ENCODE data around the gene TLE7. TPM values are rescaled to one million over a fixed set of nuclear protein-coding genes. Genes with fewer than 3 reads are reported as not detected.

TLE7 gene
- total and polyA plus RNA-seq, 2 of the 8 experiments (the other 6 are each of a cell fraction or from before 2014, with no cell fraction given): 0.03 TPM; not detected in 1

GRCh38 chr16:71425746-71426068, 16.1 kb downstream of the TLE7 start:
- H2BK15ac ChIP-seq (ENCODE audit: low read length): no peak overlapping the region; the same call in 1 of the 2 replicates
- H3K56ac ChIP-seq (replicated peaks; ENCODE audit: insufficient read length, low read depth, low read length): peak overlapping the region; percentile 63
- H3K4me1 ChIP-seq (replicated peaks in 1 of 4; ENCODE audit: control insufficient read depth in 3 of 4, insufficient read depth in 4 of 4, low read length in 3 of 4): peaks cover 0 to 5% (median 3%) of the 10 kb centered on the region in 4 experiments; a peak in 5 of 7 replicates
- DNase-seq (ENCODE audit: low read depth in 1 of 2, low spot score in 2 of 2) (no peak), FAIRE-seq (no peak)
- ChIA-PET POLR2A (ENCODE audit: partially characterized antibody) (interaction anchor here (0.6 to 1.5 kb wide), 5 partner anchors 9 to 176 kb away, joined by 3 to 4 read pairs (median 3); partner anchors contain the start of gene CHST4), CTCF (ENCODE audit: partially characterized antibody) (interaction anchor here (0.5 to 7.8 kb wide), 5 partner anchors 11 to 185 kb away, joined by 3 to 99 read pairs (median 5); no protein-coding TSS in a partner anchor)
- H2BK12ac ChIP-seq (ENCODE audit: low read depth, low read length): peak overlapping the region; percentile 75; the same call in 1 of the 2 replicates
- no peak overlapping the region for H2AK5ac ChIP-seq (ENCODE audit: low read depth, low read length)
- no peak overlapping the region for H2BK120ac ChIP-seq (replicated peaks; ENCODE audit: low read depth, low read length)
- no peaks in the 10 kb centered on the region for H3K79me2 ChIP-seq (ENCODE audit: control insufficient read depth in 1 of 2, insufficient read depth in 2 of 2, low read length in 2 of 2)
- H3K23ac ChIP-seq (ENCODE audit: insufficient read length): no peak overlapping the region
- peaks cover 5% of the 10 kb centered on the region; the same call in 1 of the 2 replicates for H3K23me2 ChIP-seq (ENCODE audit: low read depth, low read length)
- peak overlapping the region; percentile 82 for H3K4me2 ChIP-seq (ENCODE audit: insufficient read depth in 1 of 2, low read depth in 2 of 2, low read length in 2 of 2)
- H4K5ac ChIP-seq (ENCODE audit: insufficient read length, low read depth, low read length): peak overlapping the region; percentile 47
- H3K79me1 ChIP-seq (ENCODE audit: low read depth, low read length): no peaks in the 10 kb centered on the region
- peaks cover 0 to 13% (median 5%) of the 10 kb centered on the region in 4 experiments; a peak in 4 of 7 replicates for H3K27me3 ChIP-seq (replicated peaks in 1 of 4; ENCODE audit: control insufficient read depth in 3 of 4, extremely low read depth in 1 of 4, insufficient read depth in 3 of 4, low read length in 3 of 4)
- no peaks in the 10 kb centered on the region; a peak in 2 of 8 replicates for H3K36me3 ChIP-seq (ENCODE audit: control insufficient read depth in 2 of 4, insufficient read depth in 4 of 4, low read length in 3 of 4)
- H3K9ac ChIP-seq (replicated peaks in 1 of 4; ENCODE audit: extremely low read depth in 1 of 4, low read depth in 3 of 4, low read length in 3 of 4): peak overlapping the region in 2 of 4 experiments; percentile 38 to 44; a peak in 3 of 7 replicates
- peak overlapping the region; percentile 67; the same call in 1 of the 2 replicates for H2AFZ ChIP-seq (ENCODE audit: low read length)
- no peak overlapping the region for H2BK20ac ChIP-seq (ENCODE audit: low read length)
- 2% methylated on average over 7 of the region's 18 CpGs; no CpG with 5 or more reads in 1 of the 2 experiments for WGBS, 2 experiments (ENCODE audit: extremely low coverage in 1 of 2, insufficient coverage in 1 of 2, insufficient read length in 1 of 2, insufficient replicate concordance in 2 of 2, low coverage in 1 of 2, low lambda C conversion rate in 2 of 2, missing lambda C conversion rate in 1 of 2)
- H3K4ac ChIP-seq (replicated peaks; ENCODE audit: insufficient read length, low read depth, low read length): peak overlapping the region; percentile 59
- H3K27ac ChIP-seq (ENCODE audit: low read depth, low read length): no peak overlapping the region
- peak; percentile 87 for TF ChIP-seq E2F6 (IDR thresholded peaks at IDR 0.05)
- TF ChIP-seq FOSL1 (IDR thresholded peaks at IDR 0.05; ENCODE audit: insufficient read depth, low read depth, low read length): no peak
- TF ChIP-seq MAX (IDR thresholded peaks at IDR 0.05): peak; percentile 30; the same call in 1 of the 2 replicates
- peaks cover 0 to 3% of the 10 kb centered on the region in 2 experiments for H4K20me1 ChIP-seq (replicated peaks in 1 of 2; ENCODE audit: control insufficient read depth in 1 of 2, insufficient read depth in 2 of 2, low read length in 2 of 2)
- no peaks in the 10 kb centered on the region for H3K9me3 ChIP-seq (ENCODE audit: insufficient read depth in 2 of 2, low read depth in 1 of 2, low read length in 1 of 2)
- H4K91ac ChIP-seq (replicated peaks; ENCODE audit: insufficient read length, low read length): peak overlapping the region; percentile 82
- peak overlapping the region; percentile 87 for H3K18ac ChIP-seq (ENCODE audit: extremely low read depth, low read length)
- H3K14ac ChIP-seq (ENCODE audit: insufficient read length): no peak overlapping the region
- peak overlapping the region; percentile 63 to 83 (median 74) for H3K4me3 ChIP-seq (ENCODE audit: extremely low read depth in 1 of 4, insufficient read depth in 2 of 4, low read depth in 3 of 4, low read length in 4 of 4)
- peak overlapping the region; percentile 66; the same call in 1 of the 2 replicates for H2BK5ac ChIP-seq (ENCODE audit: low read depth, low read length)
- peak overlapping the region; percentile 82; the same call in 1 of the 2 replicates for H4K8ac ChIP-seq (ENCODE audit: extremely low read depth, insufficient read depth, low read length)
